CD4-positive, alpha-beta T cell treated with Interleukin-21 for 1 hour (primary cell): ENCODE measurements around the gene ZC3H12C.

Experiments
- DNase-seq: peaks from one replicate; pipeline ENCODE4 v3.0.0-alpha.2; 2020

Gene ZC3H12C

DNA sequence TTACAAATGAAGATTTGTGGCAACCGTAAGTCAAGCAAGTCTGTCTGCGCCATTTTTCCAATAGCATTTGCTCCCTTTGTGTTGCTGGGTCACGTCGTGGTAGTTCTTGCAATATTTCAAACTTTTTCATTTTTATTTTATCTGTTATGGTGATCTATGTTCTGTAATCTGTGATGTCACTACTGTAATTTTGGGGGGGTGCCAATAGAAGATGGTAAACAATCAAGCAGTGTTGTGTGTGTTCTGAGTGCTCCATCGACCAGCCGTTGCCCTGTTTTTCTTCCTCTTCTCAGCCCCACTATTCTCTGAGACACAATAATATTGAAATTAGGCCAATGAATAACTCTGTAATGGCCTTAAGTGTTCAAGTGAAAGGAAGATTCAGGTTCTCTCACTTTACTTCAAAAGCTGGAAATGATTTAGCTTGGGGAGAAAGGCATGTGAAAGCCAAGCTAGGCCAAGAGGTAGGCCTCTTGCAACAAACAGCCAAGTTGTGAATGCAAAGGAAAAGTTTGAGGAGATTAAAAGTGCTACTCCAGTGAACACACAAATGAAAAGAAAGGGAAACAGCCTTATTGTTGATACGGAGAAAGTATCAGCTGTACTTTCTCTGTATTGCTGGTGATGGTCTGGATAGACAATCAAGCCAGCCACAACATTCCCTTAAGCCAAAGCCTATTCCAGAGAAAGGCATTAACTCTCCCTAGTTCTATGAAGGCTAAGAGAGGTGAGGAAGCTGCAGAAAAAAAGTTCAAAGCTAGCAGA, 7.5 kb downstream of the ZC3H12C start:
- no peak for DNase-seq

GRCh38 chr11:110106713-110107274, 13.6 kb downstream of the ZC3H12C start:
- DNase-seq = no peak

- no peak for DNase-seq
These were observed 17.7 kb downstream of the ZC3H12C start for GRCh38 chr11:110110854-110111253.

- DNase-seq = no peak
These were observed 19.3 kb downstream of the ZC3H12C start for GRCh38 chr11:110112457-110112856.

DNA sequence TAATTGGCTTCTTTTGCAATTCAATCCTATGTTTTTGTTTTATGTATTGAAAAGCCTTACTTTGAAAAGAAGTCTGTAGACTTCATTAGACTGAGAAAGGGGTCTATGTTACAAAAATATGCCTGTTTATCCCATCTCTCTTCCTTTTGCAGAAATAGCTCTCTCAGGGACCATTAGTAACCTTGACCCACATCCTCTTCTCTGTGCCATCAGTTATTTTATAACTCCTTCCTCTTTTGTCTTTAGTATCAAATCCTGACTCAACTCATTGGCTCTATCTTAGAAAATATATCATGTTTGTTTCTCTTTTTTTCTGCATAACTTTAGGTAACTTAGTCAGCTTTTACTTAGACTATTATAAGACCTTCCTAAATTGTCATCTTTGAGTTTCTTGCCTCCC, 20.3 kb downstream of the ZC3H12C start:
- no peak for DNase-seq

DNA sequence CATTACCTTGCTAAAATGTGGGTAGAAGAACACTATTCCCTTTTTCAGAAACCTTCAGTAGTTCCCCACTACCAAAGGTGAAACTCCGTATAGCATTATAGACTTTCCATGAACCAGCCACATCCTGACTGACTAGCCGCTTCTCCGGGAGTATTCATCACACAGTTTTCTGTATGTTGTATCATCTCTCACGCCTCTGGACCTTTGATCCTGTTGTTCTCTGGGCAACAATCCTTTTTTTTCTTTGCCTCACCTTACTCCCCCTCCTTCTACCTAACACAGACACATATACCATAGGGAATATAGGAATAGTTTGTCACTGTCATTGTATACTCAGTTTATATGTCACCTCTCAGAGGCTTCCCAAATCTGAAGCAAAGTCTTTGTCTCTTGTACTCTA, 20.8 kb downstream of the ZC3H12C start:
- no peak for DNase-seq

DNA sequence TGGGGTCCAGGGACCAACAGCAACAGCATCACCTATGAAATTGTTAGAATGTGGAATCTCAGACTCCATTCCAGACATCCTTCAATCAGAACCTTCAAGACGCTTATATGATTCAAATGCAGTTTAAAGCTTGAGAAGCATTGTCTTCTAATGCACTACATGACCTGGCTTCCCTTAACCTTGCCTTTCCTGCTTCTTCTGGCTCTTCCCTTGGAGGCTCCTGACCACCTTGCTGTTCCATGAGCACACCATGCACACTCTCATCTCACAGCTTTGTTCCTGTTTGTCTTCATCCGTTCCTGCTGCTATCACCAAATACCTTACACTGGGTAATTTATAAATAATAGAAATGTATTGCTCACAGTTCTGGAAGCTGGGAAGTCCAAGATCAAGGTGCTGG, 26.1 kb downstream of the ZC3H12C start:
- DNase-seq = no peak

DNA sequence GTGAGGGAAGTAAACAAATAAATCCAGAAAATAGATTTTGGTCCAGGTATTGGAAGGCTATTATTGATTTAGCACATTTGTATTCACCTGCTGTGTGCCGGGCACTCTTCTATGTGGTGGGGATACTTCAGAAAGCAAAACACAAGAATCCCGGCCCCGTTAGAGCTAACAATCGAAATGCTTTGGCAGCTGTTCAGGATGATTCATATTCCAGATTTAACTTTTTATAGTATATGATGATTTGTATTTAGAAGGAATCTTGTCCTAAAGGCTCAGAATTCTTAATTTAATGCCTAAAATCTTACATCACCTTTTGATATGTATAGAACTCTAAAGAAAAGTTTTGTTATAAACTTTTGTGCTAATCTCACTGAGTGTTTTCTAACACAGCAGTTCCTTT, 28.0 kb downstream of the ZC3H12C start:
- DNase-seq = no peak

DNA sequence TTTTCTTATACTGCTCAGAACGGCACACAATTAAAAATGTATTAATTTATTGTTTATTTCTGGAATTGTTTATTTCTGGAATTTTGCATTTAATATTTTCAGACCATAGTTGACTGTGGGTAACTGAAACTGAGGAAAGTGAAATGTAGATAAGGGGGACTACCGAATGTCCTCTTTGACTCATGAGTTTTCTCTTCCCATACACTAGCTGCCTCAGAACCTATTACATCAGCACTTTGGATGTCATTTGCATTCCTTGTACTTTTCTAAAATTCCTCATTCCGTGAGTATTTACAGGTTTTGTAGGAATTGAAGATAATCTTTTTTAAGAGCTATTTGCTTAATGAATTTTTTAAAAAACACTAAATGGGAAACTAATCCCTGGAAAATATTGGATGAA, 29.8 kb downstream of the ZC3H12C start:
- no peak for DNase-seq

DNA sequence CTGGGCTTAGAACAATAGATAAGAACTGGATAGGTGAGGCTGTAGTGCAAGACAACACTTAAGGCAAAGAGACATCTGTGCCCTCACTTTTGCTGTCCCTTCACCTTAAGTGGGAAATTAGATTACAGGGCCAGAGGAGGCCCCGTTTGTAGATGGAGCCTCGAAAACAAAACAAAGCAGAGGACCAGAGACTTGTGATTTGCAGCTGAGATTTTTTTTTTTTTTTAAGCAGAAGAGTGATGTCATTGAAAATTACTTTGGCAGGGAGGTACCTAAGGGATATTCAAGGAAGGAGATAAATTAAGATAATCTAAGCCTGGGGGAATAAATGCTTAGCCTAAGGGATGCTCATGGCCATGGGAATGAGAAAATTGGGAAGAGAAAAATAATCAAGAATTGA, 31.4 kb downstream of the ZC3H12C start:
- DNase-seq = no peak

DNA sequence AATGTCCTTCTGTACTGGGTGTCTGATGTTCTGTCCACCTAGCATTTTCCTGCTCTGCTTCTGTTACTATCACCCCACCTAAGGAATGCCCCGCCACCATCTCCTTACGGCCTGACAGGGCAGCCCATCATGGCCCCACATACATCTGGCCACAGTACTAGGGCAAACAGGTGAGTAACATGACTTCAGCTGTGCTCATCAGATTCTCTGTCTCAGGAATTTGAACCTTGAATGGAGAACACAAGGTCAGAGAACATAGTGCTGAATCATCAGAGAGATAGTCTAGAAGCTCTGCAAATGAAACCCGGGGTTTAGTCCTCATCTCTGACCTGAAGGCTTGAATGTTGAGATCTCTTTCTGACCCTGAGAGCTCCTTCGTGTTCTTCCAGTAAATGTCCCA, 32.4 kb downstream of the ZC3H12C start:
- DNase-seq = no peak

GRCh38 chr11:110126936-110127335, 33.7 kb downstream of the ZC3H12C start:
- DNase-seq = no peak

DNA sequence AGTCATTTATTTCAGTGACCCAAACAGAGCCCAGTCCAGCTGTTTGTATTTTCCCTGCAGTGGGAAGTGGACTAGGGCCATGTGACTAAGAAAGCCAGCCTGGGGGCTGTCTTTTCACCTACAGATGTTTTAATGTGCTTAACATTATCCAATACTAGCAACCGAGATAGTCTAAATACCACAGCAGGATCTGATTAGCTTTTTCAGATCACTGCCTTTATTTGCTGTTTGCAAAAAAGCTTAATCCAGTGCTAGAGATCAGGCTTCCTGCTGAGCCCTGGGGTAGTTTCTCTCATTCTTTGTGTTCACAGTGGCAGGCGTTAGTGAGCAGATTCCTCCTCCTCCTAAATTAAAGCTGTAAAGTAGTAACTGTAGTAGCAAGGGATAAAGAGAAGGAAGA, 35.0 kb downstream of the ZC3H12C start:
- no peak for DNase-seq

DNA sequence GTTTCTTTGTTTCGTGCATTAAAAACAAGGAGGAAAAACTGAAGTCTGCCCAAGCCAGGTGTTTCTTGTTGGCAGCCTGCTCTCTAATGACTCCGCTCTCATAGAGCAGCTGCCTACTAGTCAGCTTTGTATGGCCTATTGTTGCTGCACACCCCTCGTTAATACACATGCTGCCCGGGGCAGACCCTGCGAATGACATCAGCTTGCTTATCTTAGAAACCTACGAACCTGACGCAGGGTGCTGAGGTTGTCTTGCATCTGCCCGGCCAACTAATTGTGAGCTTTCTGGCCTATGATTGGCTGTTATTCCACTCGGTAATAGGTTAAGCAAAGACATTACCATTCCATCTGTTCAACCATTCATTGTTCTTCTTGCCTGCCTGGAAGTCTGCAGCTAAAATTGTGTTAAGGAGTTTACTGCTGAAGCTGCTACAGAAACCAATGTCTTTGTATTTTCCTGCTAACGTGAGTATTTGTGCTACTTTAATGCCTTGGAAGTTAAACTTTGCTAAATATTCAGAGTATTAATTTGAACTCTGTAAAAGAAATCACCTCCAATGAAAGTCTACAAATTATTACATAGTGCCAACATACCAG, 37.5 kb downstream of the ZC3H12C start:
- no peak for DNase-seq

GRCh38 chr11:110131386-110132123, 38.4 kb downstream of the ZC3H12C start:
- DNase-seq = no peak

DNA sequence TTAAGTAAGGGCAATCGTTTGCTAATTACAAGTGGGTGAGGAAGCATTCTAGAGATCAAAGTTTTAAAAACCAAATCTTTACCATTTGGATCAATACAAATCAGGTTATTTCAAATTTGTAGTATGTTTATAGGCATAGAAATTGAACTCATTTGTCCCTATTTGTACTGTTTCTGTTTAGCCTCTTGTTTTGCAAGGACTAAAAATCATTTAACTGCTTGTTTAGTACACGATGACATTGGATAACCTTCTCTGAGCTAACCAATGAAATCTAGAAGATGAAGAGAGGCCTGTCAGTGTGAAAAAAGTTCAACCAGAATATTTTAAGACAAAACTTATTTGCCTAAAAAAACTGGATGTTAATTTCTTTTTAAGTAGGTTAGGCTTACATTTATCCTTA, 40.0 kb downstream of the ZC3H12C start:
- no peak for DNase-seq

DNA sequence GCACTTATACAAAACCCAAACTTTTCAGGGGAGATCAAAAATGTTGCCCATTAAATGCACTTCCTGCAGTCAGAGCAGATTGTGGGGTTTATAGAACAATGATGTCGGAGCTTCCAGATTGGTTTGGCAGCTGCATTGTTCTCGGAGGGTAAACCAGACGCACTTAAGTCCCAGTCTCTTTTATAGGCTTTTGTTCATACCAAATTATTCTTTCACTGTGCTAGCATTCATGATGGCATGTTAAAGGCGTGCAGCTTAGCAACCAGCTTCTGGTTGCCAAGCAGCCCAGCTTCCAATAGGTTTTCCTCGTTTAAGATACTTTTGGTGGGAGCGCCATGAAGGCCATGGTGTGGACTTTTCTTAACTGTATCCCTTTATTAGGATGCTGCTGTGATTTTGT, 40.9 kb downstream of the ZC3H12C start:
- no peak for DNase-seq

GRCh38 chr11:110141812-110142211, 48.6 kb downstream of the ZC3H12C start:
- DNase-seq = no peak

DNA sequence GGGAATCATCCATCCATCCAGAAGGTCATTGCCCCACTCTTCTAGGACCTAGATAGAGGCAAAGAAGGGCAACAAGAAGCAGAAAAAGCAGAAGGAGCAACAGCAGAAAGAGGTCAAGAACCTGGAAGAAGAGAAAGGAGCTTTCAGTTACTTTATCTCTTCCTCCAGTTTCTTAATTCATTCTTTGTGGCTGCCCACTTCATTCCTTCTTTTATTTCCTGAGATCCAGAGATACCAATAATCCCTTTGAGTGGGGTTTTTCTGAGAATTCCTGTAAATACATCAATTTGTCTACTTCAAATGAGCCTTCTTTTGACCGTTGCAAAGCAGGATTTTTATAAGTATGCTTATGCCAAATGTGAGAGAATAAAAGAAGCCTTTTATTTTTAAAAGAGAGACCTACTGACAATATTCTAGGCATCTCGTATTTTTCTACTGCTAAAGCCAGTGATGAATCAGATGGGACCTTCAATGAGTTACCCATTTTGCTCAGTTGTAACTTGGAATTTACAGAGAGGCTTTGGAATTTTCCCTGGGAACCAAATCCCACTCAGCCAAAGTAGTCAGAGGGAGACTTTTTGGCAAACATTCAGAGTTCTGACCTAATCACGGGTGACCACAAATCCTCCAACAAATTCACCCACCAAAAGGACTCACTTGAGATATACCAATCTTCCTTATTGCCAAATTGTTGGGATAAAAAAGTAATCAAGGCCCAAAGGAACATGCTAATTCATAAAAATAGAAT, 54.9 kb downstream of the ZC3H12C start:
- DNase-seq = no peak

GRCh38 chr11:110148775-110149744, 55.9 kb downstream of the ZC3H12C start:
- no peak for DNase-seq

DNA sequence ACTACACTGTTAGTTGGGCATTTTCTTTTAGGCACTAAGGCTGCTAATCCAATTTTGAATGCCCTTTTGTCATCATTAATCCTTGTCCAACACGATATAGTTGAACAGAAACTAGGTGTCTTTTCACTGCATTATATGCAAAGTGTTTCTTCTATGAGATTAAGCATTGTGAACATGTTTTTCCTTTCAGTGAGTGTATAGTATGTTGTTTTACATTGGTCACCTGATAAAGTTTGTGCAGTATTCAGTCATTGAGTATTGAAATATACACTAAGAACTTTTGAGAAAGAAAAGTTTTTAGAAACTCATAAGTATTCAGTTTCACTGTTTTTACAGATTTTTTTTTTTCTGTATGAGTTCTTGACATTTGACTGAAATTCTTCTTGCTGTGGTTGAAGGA, 59.0 kb downstream of the ZC3H12C start:
- DNase-seq = no peak

DNA sequence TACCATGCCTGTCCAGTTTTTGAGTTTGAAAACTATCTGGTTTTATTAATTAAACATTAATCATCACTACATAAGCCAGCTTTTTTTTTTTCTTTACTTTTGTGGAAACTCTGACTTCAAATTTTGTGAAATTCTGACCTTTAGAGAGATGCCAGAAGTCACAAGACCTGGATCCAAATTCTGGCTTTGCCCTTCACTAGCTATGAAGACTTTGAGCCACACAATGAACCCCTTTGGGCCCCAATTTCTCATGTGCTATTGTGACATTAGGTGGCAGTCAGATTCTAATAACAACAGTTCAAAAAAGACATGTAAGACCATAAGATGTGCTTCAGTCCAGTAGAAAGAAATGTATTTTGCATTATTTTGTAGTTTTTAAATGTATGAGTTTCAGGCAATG, 60.3 kb downstream of the ZC3H12C start:
- DNase-seq = no peak
